Pons (tissue), 1 donor: ENCODE data around the gene RTL9.
A peak's percentile ranks its signal among the peaks of the same experiment; 100 is the strongest.
"Not testable (repeated sequence)": the region's sequence is repeated elsewhere in the genome, so short reads cannot be mapped to it uniquely, and the experiment has no call there.

ENCODE experiments used
- DNase-seq: peaks from one replicate; pipeline ENCODE4 v3.0.0-alpha.2; 2016; ENCODE audit warnings: low spot score

RTL9 gene

DNA sequence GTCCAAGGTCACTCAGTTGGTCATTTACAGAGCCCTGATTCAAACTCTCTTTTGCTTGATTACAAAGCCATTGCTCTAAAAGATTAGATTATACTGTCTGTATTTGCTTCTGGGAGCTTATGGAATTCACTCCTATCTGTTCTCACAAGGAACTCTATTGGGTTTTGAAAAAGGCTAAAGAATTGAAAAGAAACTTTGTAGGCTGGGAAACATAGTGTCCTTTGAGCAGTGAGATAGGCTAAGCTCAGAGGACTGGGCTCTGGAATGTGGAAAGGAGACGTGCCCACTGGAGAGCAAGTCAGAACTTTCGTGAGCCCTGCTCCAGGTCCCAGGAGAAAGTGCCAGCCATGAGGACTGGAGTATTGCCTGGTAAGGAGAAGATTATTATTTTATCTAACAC lies at the start of gene RTL9:
RTL9 (plus strand) TSS at position 301 of the 400 bp plus-strand sequence. CDS start 91,770 bp downstream, outside the sequence.
- DNase-seq: no peak

DNA sequence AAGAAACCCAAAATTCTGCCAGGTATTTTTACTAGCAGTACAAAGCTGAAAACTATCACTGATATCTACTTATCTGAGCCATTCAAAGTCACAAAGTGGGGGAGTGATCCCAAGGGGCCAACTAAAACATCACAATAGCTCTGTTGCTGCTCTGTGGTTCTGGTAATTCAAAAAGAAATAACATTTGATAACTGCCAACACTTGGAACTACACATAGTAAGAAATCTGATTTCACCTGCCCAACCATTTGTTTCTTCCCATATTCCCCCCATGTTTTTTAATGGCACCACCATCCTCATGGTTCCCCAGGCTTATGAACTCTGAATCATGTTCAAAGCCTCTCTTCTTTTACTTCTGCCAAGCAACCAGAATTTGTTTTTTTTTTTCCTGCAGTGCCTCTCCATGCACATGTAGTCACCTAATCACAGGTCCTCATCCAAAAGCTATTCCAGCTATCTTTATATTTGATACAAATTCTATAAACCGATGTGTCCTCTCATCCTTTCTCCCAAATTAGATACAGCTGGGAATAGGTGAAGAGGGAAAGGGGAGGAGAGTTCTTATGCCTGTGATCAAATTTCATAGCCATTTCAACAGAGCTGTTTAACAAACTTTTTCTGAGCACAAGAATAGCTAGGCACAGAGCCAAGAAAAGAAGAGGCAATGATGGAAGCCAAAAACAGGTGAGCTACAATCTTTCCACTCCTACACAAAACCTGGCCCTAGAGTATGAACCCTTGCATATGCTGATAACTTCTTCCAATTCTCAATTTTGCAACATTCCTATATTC lies 48.5 kb upstream of the RTL9 start:
- DNase-seq: no peak

DNA sequence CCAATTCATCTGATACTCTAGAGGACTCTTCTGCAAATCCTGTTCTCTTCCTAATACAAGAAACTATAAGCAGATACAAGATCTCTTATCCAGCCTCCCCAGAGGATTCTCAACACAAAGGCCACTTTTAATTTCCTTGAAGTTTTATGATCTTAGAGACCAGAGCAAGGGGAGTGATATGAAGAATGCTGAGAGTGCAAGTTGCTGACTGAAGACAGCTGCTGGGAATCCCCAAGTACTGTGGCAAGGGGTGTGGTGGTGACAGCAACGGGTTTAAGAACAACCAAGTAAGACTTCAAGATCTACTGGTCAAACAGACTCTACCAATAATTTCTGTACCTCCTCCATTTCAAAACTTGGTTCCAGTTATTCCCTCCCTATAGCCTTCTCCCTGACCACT lies 47.8 kb upstream of the RTL9 start:
- DNase-seq: no peak

DNA sequence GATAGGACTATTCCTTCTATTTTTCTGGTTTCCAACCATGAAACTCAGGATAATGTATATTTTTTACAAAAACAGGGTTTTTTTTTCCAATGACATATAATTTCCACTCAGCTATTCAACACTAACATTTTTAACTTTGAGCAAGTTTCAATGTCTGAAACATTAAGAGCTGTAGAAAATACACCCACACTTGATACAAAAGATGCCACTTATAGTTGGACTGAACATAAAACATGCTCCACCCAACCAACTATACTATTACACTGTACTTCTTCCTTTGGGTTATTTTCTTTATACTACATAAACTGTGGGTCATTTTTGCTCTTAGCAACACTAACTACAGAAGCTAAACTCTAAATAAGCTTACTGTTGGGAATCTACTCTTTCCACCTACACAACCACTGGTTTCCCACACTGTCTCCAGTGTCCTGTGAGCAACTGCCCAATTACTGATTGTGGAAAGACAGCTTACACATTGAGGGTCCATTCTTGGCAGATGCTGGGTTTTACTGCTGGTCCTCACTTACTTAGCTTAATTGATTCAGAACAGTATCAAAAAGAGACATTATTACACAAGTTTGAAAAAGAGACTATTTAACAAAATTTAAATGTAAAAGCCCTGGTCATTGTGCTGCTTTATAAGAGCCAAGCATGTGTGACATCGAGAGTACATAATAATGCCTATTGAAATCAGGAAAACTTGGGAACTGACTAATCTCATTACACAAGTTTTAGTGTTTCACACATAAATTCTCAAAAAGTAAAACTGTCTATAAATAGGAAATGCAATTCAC lies 47.0 kb upstream of the RTL9 start:
- no peak for DNase-seq

DNA sequence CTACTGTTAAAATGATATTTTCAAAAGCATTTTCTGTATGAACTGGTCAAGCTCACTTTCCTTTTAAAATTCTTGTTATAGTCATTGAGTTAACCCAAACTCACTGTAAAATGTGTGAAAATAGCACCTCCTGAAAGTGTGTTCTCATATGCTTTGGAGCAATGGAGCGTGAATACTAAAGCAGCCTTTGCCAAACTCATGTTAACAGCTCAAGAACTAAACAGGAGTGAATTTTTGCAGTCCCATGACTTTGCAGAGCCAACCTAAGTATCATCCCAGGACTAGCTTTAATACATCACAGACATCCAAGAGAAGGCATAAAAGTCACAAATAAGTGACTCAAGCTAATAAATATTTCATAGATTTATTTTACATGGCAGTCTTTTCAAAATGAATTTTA lies 43.1 kb upstream of the RTL9 start:
- DNase-seq: no peak

DNA sequence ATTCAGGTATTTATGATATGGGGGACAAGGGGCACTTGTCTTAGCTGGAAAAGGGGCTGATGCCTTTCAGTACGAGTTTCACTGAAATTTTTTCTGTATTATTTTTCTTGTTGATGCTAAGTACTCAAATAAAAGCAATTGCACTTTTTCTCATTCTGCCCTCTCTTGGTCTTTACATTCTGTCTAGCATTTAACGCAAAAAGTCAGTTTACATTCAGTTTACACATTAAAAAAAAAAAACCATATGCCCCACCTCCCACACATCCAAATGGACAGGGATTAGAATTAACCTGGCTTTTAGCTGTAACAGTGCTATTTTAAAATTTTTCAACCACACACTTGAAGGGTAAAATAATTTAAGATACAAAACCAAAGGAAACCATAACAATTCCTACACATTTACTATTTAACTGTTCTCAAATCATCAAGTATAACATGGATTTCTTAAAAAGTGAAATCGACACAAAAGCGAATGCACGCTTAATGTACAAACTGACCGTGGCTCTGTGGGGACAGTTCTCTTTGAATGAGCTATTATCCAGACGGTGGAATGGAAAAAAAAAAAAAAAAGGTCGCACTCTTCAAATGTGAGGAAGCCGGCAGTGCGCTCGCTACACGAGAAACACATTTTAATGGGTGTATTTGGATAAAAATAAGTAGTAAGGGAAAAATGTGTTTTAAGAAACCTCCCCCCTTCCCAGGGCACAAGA lies 42.1 kb upstream of the RTL9 start:
- DNase-seq: peak; percentile 28

DNA sequence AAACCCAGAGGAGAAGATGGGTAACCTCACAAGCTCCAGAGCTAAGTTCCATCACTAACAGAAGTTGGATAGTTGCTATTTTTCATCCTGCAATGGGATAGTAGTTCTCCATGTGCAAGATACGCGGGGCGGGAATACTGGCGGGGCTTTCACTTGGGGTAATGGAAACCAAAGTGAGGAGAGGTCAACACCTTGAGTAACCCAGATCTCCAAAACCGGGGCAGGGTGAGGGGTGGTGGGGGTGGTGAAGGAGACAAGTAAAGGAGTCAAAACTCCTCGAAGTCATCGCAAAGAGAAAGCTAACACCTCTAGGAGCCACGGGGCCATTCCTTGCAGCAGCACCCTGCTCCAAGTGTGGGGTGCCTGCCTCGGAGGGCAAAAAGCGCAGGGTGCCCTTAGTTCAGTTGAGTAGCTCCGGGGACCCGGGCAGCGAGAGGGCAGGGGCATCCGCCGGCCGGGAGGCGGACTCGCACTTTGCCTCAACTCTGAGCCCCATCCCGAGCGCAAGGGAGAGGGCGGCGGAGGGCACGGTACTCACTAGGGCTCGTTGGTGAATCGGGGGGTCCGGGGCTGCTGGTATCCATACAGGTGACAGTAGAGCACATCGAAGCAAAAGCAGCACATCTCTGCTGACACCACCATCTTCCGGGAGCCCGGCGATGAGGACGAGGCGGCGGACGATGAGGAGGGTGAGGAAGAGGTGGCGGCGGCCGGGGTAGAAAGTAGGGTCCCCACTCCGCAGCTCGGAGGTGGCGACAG lies 41.4 kb upstream of the RTL9 start:
- peak; percentile 20 for DNase-seq

DNA sequence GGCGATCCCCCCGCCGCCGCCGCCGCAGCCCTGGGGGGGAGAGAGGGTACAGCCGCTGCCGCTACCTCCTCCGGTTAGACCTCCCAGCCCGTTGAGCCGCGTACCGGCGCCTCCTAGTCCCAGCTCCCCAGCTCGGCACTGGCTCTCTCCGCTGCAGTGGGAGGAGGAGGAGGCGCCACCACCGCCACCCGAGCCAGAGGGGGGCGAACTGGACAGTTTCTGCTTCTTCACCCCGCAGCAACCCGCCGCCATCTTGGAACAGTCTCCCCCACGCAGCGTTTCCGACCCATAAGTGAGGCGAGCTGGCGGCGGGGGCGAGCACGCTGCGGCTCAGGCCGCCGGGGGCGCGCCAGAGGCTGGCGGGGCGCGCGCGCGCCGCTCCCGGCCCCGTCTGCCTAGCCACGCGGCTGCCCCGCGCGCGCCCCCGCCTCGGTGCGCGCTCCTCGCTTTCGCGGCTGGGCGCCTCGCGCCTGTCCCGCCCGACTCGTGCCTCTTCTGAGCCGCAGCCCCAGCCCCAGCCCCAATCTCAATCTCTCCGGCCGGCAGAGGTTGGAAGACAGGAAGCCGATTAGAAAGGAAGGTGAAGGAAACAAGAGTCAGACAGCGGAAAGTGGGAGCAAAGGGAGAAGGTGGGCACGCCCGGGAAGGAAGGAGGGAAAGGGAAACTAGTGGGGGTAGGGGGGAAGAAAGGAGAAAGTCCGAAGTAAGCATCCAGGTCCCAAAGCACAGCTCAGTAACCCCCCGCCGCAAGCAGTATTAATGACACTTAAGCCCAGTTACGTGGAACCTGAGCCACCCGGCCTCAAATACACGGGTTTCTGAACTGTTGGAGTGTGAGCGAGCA lies 40.6 kb upstream of the RTL9 start, which contains the start of gene AMMECR1:
AMMECR1 (minus strand) TSS at position 266 of the 844 bp plus-strand sequence; CDS start at position 252, 14 bp downstream.
- DNase-seq: peak; percentile 57

DNA sequence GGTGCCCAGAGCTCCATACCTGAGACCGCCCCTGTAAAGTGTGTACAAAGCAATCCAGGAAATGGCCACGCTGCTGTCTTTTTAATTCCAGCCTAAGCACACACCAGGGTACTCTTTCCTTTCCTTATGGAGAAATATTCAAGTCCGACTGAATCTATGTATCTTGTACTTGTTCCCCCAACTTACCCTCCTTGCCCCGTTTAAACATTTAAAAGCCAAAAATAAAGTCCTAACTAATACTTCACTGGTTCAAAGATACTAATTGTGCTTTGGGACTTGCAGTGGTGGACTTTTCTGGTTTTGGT lies 40.0 kb upstream of the RTL9 start:
- DNase-seq: no peak

DNA sequence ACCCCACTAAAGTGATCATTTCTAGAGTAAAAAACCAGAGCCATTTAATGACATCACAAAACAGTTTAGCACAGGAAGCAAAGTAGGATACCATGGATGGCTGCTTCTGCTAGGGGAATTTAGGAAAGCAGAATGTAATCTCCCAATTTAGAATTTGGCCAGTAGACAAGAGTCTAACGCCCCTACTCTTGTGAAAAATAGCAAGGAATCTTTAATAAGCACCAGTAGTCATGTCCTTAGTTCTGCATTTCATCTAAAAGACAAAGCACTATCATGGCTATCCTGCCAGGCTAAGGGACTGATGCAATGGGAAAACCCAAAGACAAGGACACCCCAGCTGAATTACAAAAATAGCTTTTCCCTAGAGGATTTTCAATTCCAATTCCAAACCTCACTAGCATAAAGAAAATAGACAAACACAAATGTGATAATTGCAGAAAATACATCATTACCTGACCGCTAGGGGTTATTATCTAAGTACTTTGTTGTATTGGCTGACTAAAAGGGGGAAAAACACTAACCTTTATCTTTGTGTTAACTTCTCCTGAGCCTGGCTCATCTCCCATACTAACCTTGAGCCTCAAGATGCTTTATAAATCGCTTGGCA lies 38.2 kb upstream of the RTL9 start:
- DNase-seq: no peak

DNA sequence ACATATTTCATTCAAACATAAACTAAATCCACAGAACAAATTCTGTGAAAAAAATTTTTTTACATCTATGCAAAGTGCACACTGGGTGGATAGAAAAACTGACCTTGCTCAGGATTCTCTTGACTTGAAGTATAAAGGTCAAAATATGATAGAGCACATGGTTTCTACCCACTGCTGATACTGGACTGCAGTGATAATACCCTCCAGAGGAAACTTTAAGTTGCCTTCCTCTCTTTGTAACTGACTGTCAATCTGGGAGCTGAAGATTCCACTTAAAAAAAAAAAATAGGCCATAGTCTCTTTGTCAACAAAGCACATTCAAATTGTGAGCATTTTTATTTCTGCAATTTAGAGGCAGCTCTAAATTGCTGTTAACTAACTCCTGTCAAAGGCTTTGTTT lies 37.6 kb upstream of the RTL9 start:
- DNase-seq: no peak

DNA sequence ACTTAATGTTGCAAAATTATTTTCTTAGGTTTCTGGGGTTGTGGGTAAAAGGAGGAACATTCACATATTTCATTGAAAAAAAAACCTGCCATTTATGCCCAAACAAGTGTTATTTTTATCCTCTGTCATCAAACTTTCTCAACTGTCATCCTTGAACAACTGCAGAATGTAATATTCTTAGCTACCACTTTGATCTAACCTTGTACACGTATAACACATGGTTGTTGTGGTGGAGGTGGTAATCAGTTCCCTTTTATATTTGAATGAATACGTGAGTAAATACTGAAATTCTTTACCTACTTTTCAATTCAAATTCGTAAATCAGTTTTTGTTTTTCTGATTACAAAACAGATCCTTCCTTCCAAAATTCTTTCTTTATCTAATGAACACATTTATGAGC lies 37.0 kb upstream of the RTL9 start:
- DNase-seq: no peak

DNA sequence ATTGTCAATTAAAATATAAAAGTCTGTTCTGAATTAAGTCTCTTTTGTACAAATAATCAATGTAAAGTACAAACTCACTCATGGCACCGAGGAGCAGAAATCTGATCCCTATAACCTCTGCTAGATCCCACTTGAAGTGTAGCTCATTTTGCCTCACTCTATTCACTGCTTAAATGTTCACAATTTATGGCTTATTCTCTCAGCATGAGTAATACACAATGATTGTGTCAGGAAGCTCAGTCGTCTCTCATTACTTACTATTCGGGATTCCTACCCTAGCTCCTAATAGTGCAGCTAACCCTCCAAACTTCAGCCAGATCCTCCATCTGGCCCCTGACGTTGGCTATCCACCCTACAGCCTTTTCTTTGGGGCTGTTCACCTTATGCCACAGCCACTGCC lies 36.0 kb upstream of the RTL9 start:
- no peak for DNase-seq

DNA sequence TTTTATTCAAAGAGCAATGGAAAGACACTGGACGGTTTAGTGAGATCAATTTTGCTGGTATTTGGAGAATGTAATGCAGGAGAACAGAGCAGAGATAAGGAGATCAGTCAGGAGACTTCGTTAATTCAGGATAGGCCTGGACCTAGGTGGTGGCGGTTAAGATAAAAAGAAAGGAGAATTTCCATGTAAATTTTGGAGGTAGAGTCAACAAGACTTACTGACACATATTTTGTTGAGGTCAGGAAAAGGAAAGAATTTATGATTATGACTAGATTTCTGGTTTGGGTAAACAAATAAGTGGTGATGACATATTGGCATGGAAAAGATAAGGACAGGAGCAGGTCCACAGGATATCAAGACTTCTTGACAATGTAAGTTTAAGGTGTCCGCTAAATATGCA lies 31.9 kb upstream of the RTL9 start:
- no peak for DNase-seq

DNA sequence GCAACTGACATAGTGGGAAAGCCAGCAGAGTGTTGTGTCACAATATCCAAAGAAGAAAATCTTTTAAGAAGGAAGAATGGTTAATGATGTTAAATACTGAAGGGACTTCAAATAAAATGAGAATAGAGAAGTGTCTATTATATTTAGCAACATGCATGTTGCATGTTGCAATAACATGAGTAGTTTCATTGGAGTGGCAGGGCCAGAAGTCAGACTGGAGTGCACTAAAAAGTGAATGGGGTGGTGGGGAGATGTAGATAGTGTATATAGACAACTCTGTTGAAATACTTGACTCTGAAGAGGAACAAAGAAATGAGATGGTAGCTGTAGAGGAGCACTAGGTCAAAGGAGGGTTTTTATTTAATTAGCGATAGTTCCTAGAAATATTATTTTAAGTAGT lies 31.3 kb upstream of the RTL9 start:
- no peak for DNase-seq

DNA sequence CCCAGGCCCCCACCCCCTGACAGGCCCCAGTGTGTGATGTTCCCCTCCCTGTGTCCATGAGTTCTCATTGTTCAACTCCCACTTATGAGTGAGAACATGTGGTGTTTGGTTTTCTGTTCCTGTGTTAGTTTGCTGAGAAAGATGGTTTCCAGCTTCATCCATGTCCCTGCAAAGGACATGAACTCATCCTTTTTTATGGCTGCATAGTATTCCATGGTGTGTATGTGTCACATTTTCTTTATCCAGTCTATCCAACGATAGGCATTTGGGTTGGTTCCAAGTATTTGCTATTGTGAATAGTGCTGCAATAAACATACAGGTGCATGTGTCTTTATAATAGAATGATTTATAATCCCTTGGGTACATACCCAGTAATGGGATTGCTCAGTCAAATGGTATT lies 30.0 kb upstream of the RTL9 start:
- DNase-seq: not testable (repeated sequence)

DNA sequence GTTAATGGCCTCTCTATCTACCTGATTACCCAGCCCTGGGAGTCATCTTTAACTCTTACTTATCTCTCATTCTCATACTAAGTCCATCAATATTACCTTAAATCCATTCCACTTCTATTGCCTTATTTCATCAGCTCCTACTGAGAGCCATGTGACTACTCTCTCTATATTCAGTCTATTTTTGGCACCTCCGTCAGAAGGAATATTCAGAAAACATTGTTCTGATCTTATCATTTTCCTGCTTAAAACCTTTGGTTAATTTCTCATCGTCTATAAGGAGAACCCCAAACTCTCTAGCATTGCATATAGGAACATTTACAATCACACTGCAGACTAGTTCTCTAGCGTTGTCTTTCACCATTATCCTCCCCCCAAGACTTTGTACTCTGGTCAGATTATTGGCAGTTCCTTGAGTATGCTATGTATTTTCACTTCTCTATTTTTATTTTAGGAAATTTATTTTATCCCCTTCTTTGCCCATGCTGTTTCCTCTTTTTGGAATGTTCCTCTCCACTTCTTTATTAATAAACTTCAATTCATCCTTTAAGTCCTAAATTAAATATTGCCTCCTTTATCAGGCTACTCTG lies 27.1 kb upstream of the RTL9 start:
- peak; percentile 8 for DNase-seq

DNA sequence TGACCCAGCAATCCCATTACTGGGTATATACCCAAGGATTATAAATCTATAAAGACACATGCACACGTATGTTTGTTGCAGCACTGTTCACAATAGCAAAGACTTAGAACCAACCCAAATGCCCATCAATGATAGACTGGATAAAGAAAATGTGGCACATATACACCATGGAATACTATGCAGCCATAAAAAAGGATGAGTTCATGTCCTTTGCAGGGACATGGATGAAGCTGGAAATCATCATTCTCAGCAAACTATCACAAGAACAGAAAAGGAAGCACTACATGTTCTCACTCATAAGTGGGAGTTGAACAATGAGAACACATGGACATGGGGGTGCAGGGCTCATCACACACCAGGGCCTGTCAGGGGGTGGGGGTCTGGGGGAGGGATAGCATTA lies 25.2 kb upstream of the RTL9 start:
- DNase-seq: not testable (repeated sequence)

DNA sequence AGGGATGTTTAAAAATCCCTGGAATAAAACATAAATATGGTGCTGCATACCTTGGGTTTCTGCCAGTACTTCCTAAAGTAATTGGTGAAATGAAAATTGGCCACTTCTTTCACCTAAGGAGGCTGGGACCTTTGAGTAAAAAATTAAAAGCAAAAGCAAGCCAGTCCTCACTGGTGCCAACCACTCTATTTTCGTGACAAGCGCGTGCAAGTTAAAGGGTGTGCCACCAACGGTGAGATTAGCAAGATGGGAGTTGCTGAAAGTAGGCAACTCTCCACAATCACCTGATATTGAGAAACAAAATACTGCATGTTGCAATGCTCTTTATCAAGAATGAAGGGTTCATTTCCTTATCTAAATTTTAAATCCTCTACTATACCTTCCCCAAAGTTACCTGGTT lies 19.7 kb upstream of the RTL9 start:
- DNase-seq: no peak
